ENCODE results near the gene FGGY.
A peak's percentile ranks its signal among the peaks of the same experiment; 100 is the strongest.

The FGGY gene

DNA sequence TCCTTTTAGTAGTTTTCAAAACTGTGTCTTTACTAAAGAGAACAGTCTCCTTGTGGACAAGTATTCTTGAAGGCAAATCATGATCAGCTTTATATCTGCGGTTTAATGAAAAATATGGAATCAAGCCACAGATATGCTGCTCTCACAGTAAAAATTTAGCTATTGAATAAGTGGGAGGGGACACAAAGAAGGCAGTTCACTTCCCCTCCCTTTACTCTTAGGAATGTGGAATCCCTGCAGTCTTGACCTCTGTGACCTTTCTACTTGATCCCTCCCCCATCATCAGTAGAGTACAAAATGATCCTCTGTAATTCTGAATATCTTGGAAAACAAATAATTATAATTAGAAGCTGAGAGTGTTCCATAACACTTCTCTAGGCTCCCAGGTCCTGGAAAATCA, 381.1 kb downstream of the FGGY start:
- no peak overlapping the region for H3K4me3 ChIP-seq (ENCODE audit: low read depth, low read length)
- TF ChIP-seq, protein P1, sequence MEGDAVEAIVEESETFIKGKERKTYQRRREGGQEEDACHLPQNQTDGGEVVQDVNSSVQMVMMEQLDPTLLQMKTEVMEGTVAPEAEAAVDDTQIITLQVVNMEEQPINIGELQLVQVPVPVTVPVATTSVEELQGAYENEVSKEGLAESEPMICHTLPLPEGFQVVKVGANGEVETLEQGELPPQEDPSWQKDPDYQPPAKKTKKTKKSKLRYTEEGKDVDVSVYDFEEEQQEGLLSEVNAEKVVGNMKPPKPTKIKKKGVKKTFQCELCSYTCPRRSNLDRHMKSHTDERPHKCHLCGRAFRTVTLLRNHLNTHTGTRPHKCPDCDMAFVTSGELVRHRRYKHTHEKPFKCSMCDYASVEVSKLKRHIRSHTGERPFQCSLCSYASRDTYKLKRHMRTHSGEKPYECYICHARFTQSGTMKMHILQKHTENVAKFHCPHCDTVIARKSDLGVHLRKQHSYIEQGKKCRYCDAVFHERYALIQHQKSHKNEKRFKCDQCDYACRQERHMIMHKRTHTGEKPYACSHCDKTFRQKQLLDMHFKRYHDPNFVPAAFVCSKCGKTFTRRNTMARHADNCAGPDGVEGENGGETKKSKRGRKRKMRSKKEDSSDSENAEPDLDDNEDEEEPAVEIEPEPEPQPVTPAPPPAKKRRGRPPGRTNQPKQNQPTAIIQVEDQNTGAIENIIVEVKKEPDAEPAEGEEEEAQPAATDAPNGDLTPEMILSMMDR (IDR thresholded peaks at IDR 0.05; ENCODE audit: low read depth, low read length): no peak
- DNase-seq (ENCODE audit: low read depth, low spot score): peak; percentile 35
- in situ Hi-C loops (cut with HindIII; ENCODE audit: low sequenced_read_pairs): no loop called here

DNA sequence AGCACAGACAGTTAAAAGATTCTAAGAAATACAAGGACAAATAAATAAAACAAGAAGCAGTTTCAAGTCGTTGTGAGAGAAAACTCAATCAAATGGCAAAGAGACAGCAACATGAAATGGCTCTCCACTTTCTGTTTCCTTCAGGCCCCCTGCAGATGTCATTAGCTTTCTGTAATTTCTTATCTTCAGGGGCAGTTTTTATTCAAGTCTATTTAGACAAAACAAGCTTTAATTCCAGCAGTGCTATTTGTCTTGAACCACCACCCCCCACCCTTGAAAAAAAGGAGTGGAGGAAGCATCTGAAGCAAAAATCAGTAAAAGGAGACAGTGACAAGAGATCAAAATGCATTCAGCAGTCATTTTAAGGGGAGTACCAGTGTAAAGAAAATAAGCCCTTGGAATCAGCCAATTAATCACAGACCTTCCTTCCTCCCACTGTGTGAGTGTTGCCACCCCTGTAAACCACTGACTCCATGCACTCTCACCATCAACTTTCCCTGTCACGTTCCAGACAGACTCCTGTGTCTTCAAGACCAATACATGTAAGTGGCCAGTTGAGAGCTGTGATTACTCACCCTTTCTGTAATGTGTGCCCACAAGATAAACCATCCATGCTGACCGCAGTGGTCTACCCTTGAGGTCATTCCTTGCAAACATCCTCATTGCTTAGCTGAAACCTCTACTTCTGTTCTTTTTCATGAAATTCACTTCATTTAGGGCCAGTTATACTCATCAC, 381.8 kb downstream of the FGGY start:
- H3K4me3 ChIP-seq (ENCODE audit: low read depth, low read length): no peak overlapping the region
- in situ Hi-C loops (cut with HindIII; ENCODE audit: low sequenced_read_pairs): no loop called here
- peak; percentile 98 for DNase-seq (ENCODE audit: low read depth, low spot score)
- TF ChIP-seq, protein P1 (IDR thresholded peaks at IDR 0.05; ENCODE audit: low read depth, low read length): no peak

DNA sequence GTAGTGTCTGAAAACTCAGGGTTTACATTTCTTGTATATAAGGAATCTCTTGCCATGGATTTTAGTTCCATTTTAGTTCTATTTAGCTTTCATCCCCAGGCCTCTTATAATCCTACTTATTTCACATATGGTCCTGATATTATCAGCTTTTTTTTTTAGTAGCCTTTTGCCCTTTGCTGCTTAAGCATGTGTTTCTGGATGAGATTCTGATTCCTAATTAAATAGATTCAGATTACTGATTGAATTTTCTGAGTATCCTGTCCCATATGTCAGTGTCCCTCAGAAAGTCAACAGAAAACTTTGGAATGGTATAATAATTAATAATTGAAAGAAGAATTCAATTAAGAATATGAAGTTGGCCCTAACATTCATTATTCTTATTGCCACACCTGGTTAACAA, 383.1 kb downstream of the FGGY start:
- in situ Hi-C loops (cut with HindIII; ENCODE audit: low sequenced_read_pairs): no loop called here
- H3K4me3 ChIP-seq (ENCODE audit: low read depth, low read length): no peak overlapping the region
- no peak for DNase-seq (ENCODE audit: low read depth, low spot score)
- TF ChIP-seq, protein P1 (IDR thresholded peaks at IDR 0.05; ENCODE audit: low read depth, low read length): no peak

DNA sequence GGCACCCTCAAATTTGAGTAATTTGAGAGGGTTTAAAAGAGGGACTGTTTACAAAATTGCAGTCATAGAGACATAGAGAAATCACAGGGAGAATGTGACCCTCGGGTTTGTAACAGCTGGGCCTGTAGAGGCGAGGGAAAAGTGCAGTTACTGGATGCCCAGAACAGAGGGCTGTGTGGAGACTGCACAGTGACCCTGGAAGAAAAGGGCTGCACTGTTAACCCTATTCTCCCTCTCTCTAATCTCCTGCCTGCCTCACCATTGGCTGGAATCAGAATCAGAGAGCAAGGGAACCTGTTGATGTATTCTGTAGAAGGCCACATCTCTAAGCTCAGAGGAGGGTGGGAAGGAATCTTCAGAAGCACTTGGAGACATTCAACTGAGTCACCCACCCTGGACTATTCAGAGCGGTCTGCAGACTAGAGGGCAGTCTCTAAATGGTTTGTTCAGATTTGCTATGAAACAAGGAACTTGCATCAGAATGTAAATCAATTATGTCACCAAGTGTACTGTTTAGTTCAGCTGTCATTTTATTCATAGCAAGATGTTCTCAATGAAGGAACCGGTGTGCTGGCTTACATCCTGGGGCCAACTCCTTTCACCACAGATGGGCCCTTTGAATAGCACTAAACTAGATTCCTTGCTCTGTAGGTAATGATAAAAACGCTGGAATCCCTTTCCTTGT, 385.6 kb downstream of the FGGY start:
- in situ Hi-C loops (cut with HindIII; ENCODE audit: low sequenced_read_pairs): no loop called here
- DNase-seq (ENCODE audit: low read depth, low spot score): peak; percentile 52
- TF ChIP-seq, protein P1 (IDR thresholded peaks at IDR 0.05; ENCODE audit: low read depth, low read length): no peak
- H3K4me3 ChIP-seq (ENCODE audit: low read depth, low read length): no peak overlapping the region

DNA sequence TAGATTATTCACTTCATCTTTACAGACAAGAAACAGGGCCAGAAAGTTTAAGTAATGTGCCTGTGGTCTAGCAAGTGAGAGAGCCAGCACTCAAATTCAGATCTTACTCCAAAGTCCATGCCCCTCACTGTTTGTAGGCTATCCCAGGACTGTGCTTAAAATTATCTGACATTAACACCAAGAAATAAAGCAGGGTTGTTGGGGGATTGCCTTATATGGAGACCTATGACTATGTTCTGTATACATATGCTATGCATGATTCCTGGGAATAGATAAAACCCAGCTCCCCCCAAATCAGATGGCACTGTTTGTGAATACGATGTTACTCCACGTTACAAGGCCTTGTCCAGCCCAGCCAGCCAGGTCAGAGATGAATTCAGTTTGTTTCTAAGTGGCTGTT, 386.3 kb downstream of the FGGY start:
- no peak overlapping the region for H3K4me3 ChIP-seq (ENCODE audit: low read depth, low read length)
- no peak for DNase-seq (ENCODE audit: low read depth, low spot score)
- TF ChIP-seq, protein P1 (IDR thresholded peaks at IDR 0.05; ENCODE audit: low read depth, low read length): no peak
- in situ Hi-C loops (cut with HindIII; ENCODE audit: low sequenced_read_pairs): no loop called here

DNA sequence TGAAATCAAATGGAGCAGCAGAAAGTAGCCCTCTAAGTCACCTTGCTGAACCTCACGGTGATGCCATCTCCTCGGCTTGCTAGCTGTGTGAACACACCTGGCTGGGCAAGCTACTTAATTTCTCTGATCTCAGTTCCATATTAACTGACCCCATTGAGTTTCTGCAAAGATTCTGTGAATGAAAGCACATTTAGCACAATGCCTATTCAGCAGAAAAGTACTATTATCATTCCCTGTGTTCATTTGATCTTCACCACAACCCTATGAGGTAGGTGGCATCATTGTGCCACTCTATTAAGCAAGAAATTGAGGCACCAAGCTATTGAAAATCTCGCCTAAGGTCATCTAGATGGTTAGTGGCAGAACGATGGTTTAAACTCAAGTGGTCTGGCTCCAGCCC, 387.8 kb downstream of the FGGY start:
- in situ Hi-C loops (cut with HindIII; ENCODE audit: low sequenced_read_pairs): no loop called here
- no peak for DNase-seq (ENCODE audit: low read depth, low spot score)
- no peak overlapping the region for H3K4me3 ChIP-seq (ENCODE audit: low read depth, low read length)
- TF ChIP-seq, protein P1 (IDR thresholded peaks at IDR 0.05; ENCODE audit: low read depth, low read length): no peak
